ENCODE results near the gene DNAH11. TPM values are rescaled to one million over a fixed set of nuclear protein-coding genes. Genes with fewer than 3 reads are reported as not detected.

The DNAH11 gene
- polyA plus RNA-seq, 1 experiment, result not detected

DNA sequence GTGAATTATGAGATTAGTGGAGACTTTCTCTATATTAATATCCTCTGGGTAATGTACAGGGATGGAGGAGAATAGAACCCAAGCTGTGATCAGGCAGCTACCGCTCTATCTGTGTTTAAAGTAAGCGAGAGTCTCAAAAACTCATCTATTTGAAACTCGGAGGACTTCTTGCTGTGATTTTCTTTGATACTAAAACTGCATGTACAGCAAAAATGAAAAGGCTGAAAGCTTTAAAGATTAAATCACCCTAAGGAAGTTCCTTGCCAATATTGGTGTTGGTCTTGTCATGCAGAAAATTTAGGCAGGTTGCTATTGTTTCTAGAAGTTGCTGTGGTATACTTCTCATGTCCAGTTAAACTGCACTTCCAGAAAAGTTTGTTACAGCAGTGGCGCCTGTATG is 110.8 kb downstream of the DNAH11 start:
- ChIA-PET CTCF (no interaction called here), POLR2A (no interaction called here)
- no peak overlapping the region for H3K4me3 ChIP-seq (ENCODE audit: low read depth, low read length)
- no peak overlapping the region for H3K27ac ChIP-seq (ENCODE audit: low read depth, low read length)
- H3K27me3 ChIP-seq (ENCODE audit: control insufficient read depth, insufficient read depth, low read length), result no peaks in the 10 kb centered on the region
- no peak for DNase-seq (ENCODE audit: low read depth, low spot score)
- TF ChIP-seq, protein P1, sequence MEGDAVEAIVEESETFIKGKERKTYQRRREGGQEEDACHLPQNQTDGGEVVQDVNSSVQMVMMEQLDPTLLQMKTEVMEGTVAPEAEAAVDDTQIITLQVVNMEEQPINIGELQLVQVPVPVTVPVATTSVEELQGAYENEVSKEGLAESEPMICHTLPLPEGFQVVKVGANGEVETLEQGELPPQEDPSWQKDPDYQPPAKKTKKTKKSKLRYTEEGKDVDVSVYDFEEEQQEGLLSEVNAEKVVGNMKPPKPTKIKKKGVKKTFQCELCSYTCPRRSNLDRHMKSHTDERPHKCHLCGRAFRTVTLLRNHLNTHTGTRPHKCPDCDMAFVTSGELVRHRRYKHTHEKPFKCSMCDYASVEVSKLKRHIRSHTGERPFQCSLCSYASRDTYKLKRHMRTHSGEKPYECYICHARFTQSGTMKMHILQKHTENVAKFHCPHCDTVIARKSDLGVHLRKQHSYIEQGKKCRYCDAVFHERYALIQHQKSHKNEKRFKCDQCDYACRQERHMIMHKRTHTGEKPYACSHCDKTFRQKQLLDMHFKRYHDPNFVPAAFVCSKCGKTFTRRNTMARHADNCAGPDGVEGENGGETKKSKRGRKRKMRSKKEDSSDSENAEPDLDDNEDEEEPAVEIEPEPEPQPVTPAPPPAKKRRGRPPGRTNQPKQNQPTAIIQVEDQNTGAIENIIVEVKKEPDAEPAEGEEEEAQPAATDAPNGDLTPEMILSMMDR (IDR thresholded peaks at IDR 0.05; ENCODE audit: low read depth, low read length), result no peak
- H3K9me3 ChIP-seq (ENCODE audit: control insufficient read depth, insufficient read depth, low read length), result peaks cover 3% of the 10 kb centered on the region; the same call in 1 of the 2 replicates

DNA sequence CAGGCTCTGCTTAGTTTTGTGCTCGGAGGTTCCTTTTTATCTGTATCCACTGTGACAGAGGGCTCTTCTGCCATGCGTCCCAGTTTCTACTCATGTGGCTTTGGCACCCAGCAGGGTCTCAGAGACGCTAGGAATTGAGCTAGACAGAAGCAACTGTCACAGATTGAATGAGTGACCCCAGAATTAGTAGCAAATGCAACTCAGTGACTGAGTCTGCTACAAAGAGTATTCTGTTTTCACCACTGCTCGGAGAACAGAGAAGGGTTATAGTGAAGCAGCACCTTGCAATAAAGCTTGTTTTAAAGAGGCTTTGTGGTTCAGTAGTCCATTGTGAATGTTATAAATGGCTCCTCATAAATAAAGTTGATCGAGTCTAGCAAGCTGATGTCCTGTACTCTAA is 113.2 kb downstream of the DNAH11 start:
- no peak for DNase-seq (ENCODE audit: low read depth, low spot score)
- H3K4me3 ChIP-seq (ENCODE audit: low read depth, low read length), result no peak overlapping the region
- TF ChIP-seq, protein P1 (IDR thresholded peaks at IDR 0.05; ENCODE audit: low read depth, low read length), result no peak
- H3K27me3 ChIP-seq (ENCODE audit: control insufficient read depth, insufficient read depth, low read length), result no peaks in the 10 kb centered on the region
- POLR2A ChIA-PET, result no interaction called here
- CTCF ChIA-PET, result interaction anchor here (0.6 kb wide), 1 partner anchor 173 kb away, joined by 3 read pairs; no protein-coding TSS in a partner anchor
- no peaks in the 10 kb centered on the region for H3K9me3 ChIP-seq (ENCODE audit: control insufficient read depth, insufficient read depth, low read length)
- H3K27ac ChIP-seq (ENCODE audit: low read depth, low read length), result no peak overlapping the region

DNA sequence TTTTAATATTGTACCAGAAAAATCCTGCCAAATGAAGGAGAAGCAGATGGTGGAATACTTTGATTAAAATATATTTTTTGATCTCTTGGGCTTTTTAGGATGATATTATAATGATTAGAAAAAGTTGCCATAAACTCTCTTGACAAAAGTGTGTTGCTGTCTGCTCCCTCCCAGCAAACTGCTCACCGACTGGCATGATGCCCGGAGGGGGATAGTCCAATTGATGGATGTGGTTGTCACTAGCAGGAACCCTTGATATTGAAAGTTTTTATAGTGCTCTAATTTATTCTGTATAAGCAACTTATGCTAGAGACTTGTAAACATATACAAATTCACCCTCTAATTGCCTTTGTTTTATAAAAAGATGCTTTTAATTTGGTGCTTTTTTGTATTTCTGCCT is 114.0 kb downstream of the DNAH11 start:
- no peak for DNase-seq (ENCODE audit: low read depth, low spot score)
- ChIA-PET POLR2A (no interaction called here), CTCF (no interaction called here)
- H3K4me3 ChIP-seq (ENCODE audit: low read depth, low read length), result no peak overlapping the region
- H3K27me3 ChIP-seq (ENCODE audit: control insufficient read depth, insufficient read depth, low read length), result no peaks in the 10 kb centered on the region
- no peaks in the 10 kb centered on the region for H3K9me3 ChIP-seq (ENCODE audit: control insufficient read depth, insufficient read depth, low read length)
- TF ChIP-seq, protein P1 (IDR thresholded peaks at IDR 0.05; ENCODE audit: low read depth, low read length), result no peak
- no peak overlapping the region for H3K27ac ChIP-seq (ENCODE audit: low read depth, low read length)

DNA sequence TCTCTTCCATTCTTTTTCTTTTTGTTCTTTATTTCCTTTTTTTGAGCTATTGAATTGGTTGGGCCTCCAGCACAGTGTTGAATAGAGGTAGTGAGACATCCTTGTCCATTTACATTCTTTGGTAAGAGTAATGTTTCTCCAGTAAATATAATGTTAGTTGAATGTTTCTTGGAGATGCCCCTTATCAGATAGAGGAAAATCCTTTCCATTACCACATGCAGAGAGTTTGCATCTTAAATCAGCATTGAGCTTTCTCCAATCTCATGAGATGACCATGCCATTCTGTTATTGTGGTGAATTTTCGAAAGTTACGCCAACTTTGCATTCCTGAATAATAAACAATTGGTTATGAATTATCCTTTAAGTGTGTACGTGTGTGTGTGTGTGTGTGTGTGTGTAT is 127.7 kb downstream of the DNAH11 start:
- no peak for DNase-seq (ENCODE audit: low read depth, low spot score)
- H3K27ac ChIP-seq (ENCODE audit: low read depth, low read length), result no peak overlapping the region
- CTCF ChIA-PET, result interaction anchor here (0.5 kb wide), 1 partner anchor 31 kb away, joined by 6 read pairs; no protein-coding TSS in a partner anchor
- POLR2A ChIA-PET, result no interaction called here
- H3K9me3 ChIP-seq (ENCODE audit: control insufficient read depth, insufficient read depth, low read length), result no peaks in the 10 kb centered on the region; the same call in 1 of the 2 replicates
- H3K4me3 ChIP-seq (ENCODE audit: low read depth, low read length), result no peak overlapping the region
- no peaks in the 10 kb centered on the region for H3K27me3 ChIP-seq (ENCODE audit: control insufficient read depth, insufficient read depth, low read length)
- TF ChIP-seq, protein P1 (IDR thresholded peaks at IDR 0.05; ENCODE audit: low read depth, low read length), result no peak

DNA sequence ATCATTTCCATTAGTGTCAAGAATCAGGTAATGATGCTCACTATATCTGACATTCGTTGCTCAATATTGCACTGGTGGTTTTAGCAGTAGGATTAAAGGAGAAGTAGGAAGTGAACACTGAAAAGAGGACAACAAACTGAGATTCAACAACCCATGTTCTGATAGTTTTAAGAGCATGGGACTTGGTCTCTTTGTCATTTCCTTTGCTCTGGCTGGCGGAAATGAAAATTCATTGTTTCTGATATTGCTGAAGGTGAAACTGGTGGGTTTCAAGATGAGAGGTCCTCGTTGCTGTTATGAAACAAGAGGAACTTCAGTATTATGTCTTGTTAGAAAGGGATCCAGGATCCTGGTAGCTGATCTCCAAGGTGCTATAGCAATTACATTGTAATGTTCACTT is 129.0 kb downstream of the DNAH11 start:
- ChIA-PET POLR2A (no interaction called here), CTCF (no interaction called here)
- Histone ChIP-seq H3K9me3 (ENCODE audit: control insufficient read depth, insufficient read depth, low read length) (no peaks in the 10 kb centered on the region; the same call in 1 of the 2 replicates), H3K27me3 (ENCODE audit: control insufficient read depth, insufficient read depth, low read length) (no peaks in the 10 kb centered on the region), H3K4me3 (ENCODE audit: low read depth, low read length) (no peak overlapping the region), H3K27ac (ENCODE audit: low read depth, low read length) (no peak overlapping the region)
- no peak for DNase-seq (ENCODE audit: low read depth, low spot score)
- TF ChIP-seq, protein P1 (IDR thresholded peaks at IDR 0.05; ENCODE audit: low read depth, low read length), result no peak

Measured in AG04450 (cell line).